HepG2 (cell line): Measurements from ENCODE around the gene MLXIPL. TPM values are rescaled to one million over a fixed set of nuclear protein-coding genes. Genes with fewer than 3 reads are reported as not detected.

Experiments used
- ATAC-seq: fragments of 200-7000 bp; cut with Tn5 transposase; 3 replicates; pipeline ENCODE4 v1.9.1; 2020; ENCODE audit warnings: mild to moderate bottlenecking, moderate library complexity
- BruUV-seq: library from RNA; stranded (reverse); fragments of 400-500 nt; replicated peaks from 2 replicates; lab custom pipeline; 2021; lab: Mats Ljungman, UMichigan
- CTCF ChIA-PET: fragments of 300-600 bp; formaldehyde crosslinking; extraction: SDS; loops from one replicate; lab custom pipeline; 2021; ENCODE audit warnings: low total read pairs, inconsistent platforms, low intra/inter-chr PET ratio; lab: Yijun Ruan, JAX
- POLR2A ChIA-PET: fragments of 350-600 bp; sonication (Branson Sonifier 250); formaldehyde crosslinking; loops from one replicate; lab custom pipeline; 2020; ENCODE audit warnings: antibody characterized with exemption, inconsistent platforms; lab: Yijun Ruan, JAX
- DNase-seq: peaks from one replicate; pipeline ENCODE4 v3.0.0-alpha.2; 2015; ENCODE audit warnings: low spot score
- FAIRE-seq: peaks from 3 replicates; lab custom pipeline; 2011; peaks lifted over from hg19 to GRCh38; lab: Jason Lieb, UNC
- H2AFZ ChIP-seq: one replicate; pipeline ENCODE4 v1.6.1; 2011; ENCODE audit warnings: low read length, inconsistent platforms
- H3K27ac ChIP-seq: fragments of 300-600 bp; 3 replicates; pipeline ENCODE4 v1.8.0; 2011; ENCODE audit warnings: mixed run types, mild to moderate bottlenecking, mixed read lengths, low read length, inconsistent platforms; ENCODE audit not compliant: insufficient read depth; ENCODE audit errors: extremely low read length
- H3K27me3 ChIP-seq, 2 experiments: fragments of 200-600 bp in 1 of 2; 2 replicates in 1 of 2; 3 replicates in 1 of 2; pipeline versions ENCODE4 v1.6.0 to v1.8.0; 2011; ENCODE audit warnings: low read length in 2 of 2, mild to moderate bottlenecking in 2 of 2, moderate library complexity in 2 of 2, inconsistent platforms in 1 of 2; ENCODE audit not compliant: insufficient read depth in 2 of 2, control insufficient read depth in 1 of 2
- H3K36me3 ChIP-seq, 2 experiments: fragments of 200-600 bp in 1 of 2; replicated peaks in 1 of 2; 2 replicates in 1 of 2; 3 replicates in 1 of 2; pipeline versions ENCODE4 v1.5.1 to v1.8.0; 2011; ENCODE audit warnings: low read length in 2 of 2, inconsistent platforms in 1 of 2; ENCODE audit not compliant: insufficient read depth in 2 of 2, control insufficient read depth in 1 of 2
- H3K4me1 ChIP-seq: 2 replicates; pipeline ENCODE4 v1.5.1; 2012; ENCODE audit warnings: low read length, inconsistent platforms; ENCODE audit not compliant: insufficient read depth
- H3K4me2 ChIP-seq: 2 replicates; pipeline ENCODE4 v1.6.0; 2011; ENCODE audit warnings: low read depth, low read length, inconsistent platforms
- H3K4me3 ChIP-seq, 3 experiments: fragments of 200-600 bp in 1 of 3; sonication (generic), shearing (Covaris generic) in 1 of 3; replicated peaks in 1 of 3; 2 replicates each; pipeline ENCODE4 v1.5.1; 2011 to 2016; ENCODE audit warnings: low read length in 3 of 3, inconsistent platforms in 2 of 3, low read depth in 2 of 3, mild to moderate bottlenecking in 2 of 3, control low read depth in 1 of 3, mixed read lengths in 1 of 3; ENCODE audit not compliant: insufficient read depth in 1 of 3
- H3K79me2 ChIP-seq: one replicate; pipeline ENCODE4 v1.6.1; 2011; ENCODE audit warnings: low read length, inconsistent platforms; ENCODE audit not compliant: insufficient read depth
- H3K9ac ChIP-seq: 2 replicates; pipeline ENCODE4 v1.6.0; 2011; ENCODE audit warnings: mild to moderate bottlenecking, low read depth, low read length, inconsistent platforms; ENCODE audit not compliant: insufficient read depth
- H3K9me3 ChIP-seq: 2 replicates; pipeline ENCODE4 v1.5.1; 2012; ENCODE audit warnings: mild to moderate bottlenecking, low read length
- H4K20me1 ChIP-seq: 2 replicates; pipeline ENCODE4 v1.6.0; 2011; ENCODE audit warnings: inconsistent platforms, mild to moderate bottlenecking, low read length, moderate library complexity; ENCODE audit not compliant: insufficient read depth
- CHD4 ChIP-seq: fragments of 200-600 bp; sonication (generic); IDR thresholded peaks from 2 replicates; pipeline ENCODE4 v1.7.0; 2017; ENCODE audit warnings: mild to moderate bottlenecking, low read length, borderline replicate concordance
- CREB1 ChIP-seq, 2 experiments: fragments of 450-650 bp in 1 of 2; IDR thresholded peaks; 2 replicates each; pipeline ENCODE4 v1.6.1; 2016 to 2017; ENCODE audit warnings: control low read depth in 1 of 2, mild to moderate bottlenecking in 1 of 2, missing compliant biosample characterization in 1 of 2, missing genetic modification characterization in 1 of 2
- ETV6 ChIP-seq: sonication (generic); formaldehyde crosslinking; conservative IDR thresholded peaks from 2 replicates; pipeline ENCODE4 v1.4.0; 2020; ENCODE audit warnings: missing genetic modification reagents
- FOXK1 ChIP-seq: sonication (generic); formaldehyde crosslinking; IDR thresholded peaks from 2 replicates; pipeline ENCODE4 v1.4.0; 2020; ENCODE audit warnings: low read depth, missing genetic modification reagents, borderline replicate concordance
- KLF6 ChIP-seq: IDR thresholded peaks from 2 replicates; pipeline ENCODE4 v1.8.0; 2016; ENCODE audit warnings: missing biosample characterization, missing genetic modification reagents
- MTF2 ChIP-seq: sonication (generic); formaldehyde crosslinking; IDR thresholded peaks from 2 replicates; pipeline ENCODE4 v1.5.0; 2020; ENCODE audit warnings: missing genetic modification reagents, borderline replicate concordance
- RNF2 ChIP-seq: fragments of 450-650 bp; conservative IDR thresholded peaks from 2 replicates; pipeline ENCODE4 v1.6.1; 2016; ENCODE audit warnings: low read depth
- SNAI1 ChIP-seq: sonication (generic); formaldehyde crosslinking; IDR thresholded peaks from 2 replicates; pipeline ENCODE4 v1.5.0; 2020; ENCODE audit warnings: mild to moderate bottlenecking, missing genetic modification reagents, borderline replicate concordance
- TFDP1 ChIP-seq: IDR thresholded peaks from 2 replicates; pipeline ENCODE4 v1.6.1; 2016; ENCODE audit warnings: missing compliant biosample characterization, missing genetic modification reagents, borderline replicate concordance
- ZBTB38 ChIP-seq: sonication (generic); formaldehyde crosslinking; IDR thresholded peaks from 2 replicates; pipeline ENCODE4 v1.5.1; 2020; ENCODE audit warnings: mild to moderate bottlenecking, missing genetic modification reagents
- ZNF138 ChIP-seq: sonication (generic); formaldehyde crosslinking; IDR thresholded peaks from 2 replicates; pipeline ENCODE4 v1.5.0; 2020; ENCODE audit warnings: mild to moderate bottlenecking, low read depth, missing genetic modification reagents
- ZNF264 ChIP-seq: sonication (generic); formaldehyde crosslinking; IDR thresholded peaks from 2 replicates; pipeline ENCODE4 v1.4.0; 2020; ENCODE audit warnings: missing genetic modification reagents
- ZNF543 ChIP-seq: sonication (generic); formaldehyde crosslinking; IDR thresholded peaks from 2 replicates; pipeline ENCODE4 v1.4.0; 2020; ENCODE audit warnings: mild to moderate bottlenecking, missing genetic modification reagents
- ZNF841 ChIP-seq: sonication (generic); formaldehyde crosslinking; IDR thresholded peaks from 2 replicates; pipeline ENCODE4 v1.8.1; 2023; ENCODE audit warnings: missing genetic modification reagents, borderline replicate concordance
- WGBS: methylation state at CpG from one replicate; pipeline ENCODE4 v1.1.6; 2017; ENCODE audit warnings: low lambda C conversion rate; 5-methylcytosine and 5-hydroxymethylcytosine counted together
- in situ Hi-C: cut with HindIII; loops from 2 replicates; pipeline ENCODE4 v1.10.0; 2017; ENCODE audit warnings: low pct_unique_long_range_greater_than_20kb; ENCODE audit not compliant: extremely low pct_ligation_motif_present
- intact Hi-C: fragments of 100-400 bp; cut with micrococcal nuclease; formaldehyde crosslinking; loops from one replicate; pipeline ENCODE4 v1.10.0; 2022; ENCODE audit not compliant: unreplicated experiment
- polyA plus RNA-seq, 8 experiments: library from polyadenylated mRNA; depleted of rRNA in 3 of 8; stranded (reverse) in 7 of 8; unstranded in 1 of 8; fragments of >200 nt; fragmentation: Illumina TruSeq in 4 of 8; extraction: Trizol in 4 of 8; gene quantifications; 2 replicates each; pipeline versions ENCODE4 v1.2.1 to v1.2.3, GENCODE V29; 2011 to 2016; ENCODE audit warnings: low read depth in 4 of 8, missing spikeins in 1 of 8, mixed read lengths in 1 of 8; ENCODE audit not compliant: insufficient read depth in 1 of 8
- total RNA-seq, 5 experiments: library from RNA; depleted of rRNA; stranded (reverse); fragments of >200 nt; fragmentation: Illumina TruSeq; extraction: Trizol; gene quantifications; 2 replicates each; pipeline ENCODE4 v1.2.3, GENCODE V29; 2016; ENCODE audit warnings: low read depth in 1 of 5

MLXIPL gene
- total and polyA plus RNA-seq, 2 of the 13 experiments (the other 11 are each of a cell fraction or from before 2014, with no cell fraction given) = 51.6 to 60.1 TPM

GRCh38 chr7:73642834-73643233 lies 18.5 kb upstream of the MLXIPL start:
- Histone ChIP-seq H3K27ac (no peak overlapping the region), H3K4me3 (no peak overlapping the region), H3K4me1 (peaks cover 30% of the 10 kb centered on the region), H3K9me3 (peaks cover 12% of the 10 kb centered on the region), H3K4me2 (no peak overlapping the region), H3K27me3 (peaks cover 3 to 12% of the 10 kb centered on the region in 2 experiments; a peak in 3 of 5 replicates), H3K9ac (no peak overlapping the region), H3K79me2 (no peaks in the 10 kb centered on the region), H4K20me1 (no peaks in the 10 kb centered on the region), H3K36me3 (no peaks in the 10 kb centered on the region), H2AFZ (no peak overlapping the region)
- BruUV-seq = no TSS peak
- 78% methylated on average over 2 of the region's 2 CpGs for WGBS
- ChIA-PET CTCF (no interaction called here), POLR2A (interaction anchor here (1.2 kb wide), 1 partner anchor 20 kb away, joined by 6 read pairs; no protein-coding TSS in a partner anchor)
- intact Hi-C loops (no loop called here), in situ Hi-C loops (no loop called here)
- FAIRE-seq (no peak), ATAC-seq (no peak), DNase-seq (no peak)
- no peak for TF ChIP-seq SNAI1
- no peak for TF ChIP-seq KLF6 (CRISPR knock-in tag)
- TF ChIP-seq CHD4 = no peak
- no peak for TF ChIP-seq MTF2 (CRISPR knock-in tag)
- TF ChIP-seq ZNF841 = no peak
- no peak for TF ChIP-seq FOXK1 (CRISPR knock-in tag)
- no peak for TF ChIP-seq ETV6 (CRISPR knock-in tag)
- TF ChIP-seq ZNF138 (CRISPR knock-in tag) = no peak
- TF ChIP-seq RNF2 = no peak
- no peak for TF ChIP-seq TFDP1
- no peak for TF ChIP-seq ZNF543 (CRISPR knock-in tag)
- TF ChIP-seq CREB1 (IDR thresholded peaks at IDR 0.05) = no peak
- TF ChIP-seq CREB1 (CRISPR knock-in tag; IDR thresholded peaks at IDR 0.05) = no peak
- no peak for TF ChIP-seq ZNF264 (CRISPR knock-in tag)
- no peak for TF ChIP-seq ZBTB38 (CRISPR knock-in tag)
